Lung (tissue), 12 donors: ENCODE measurements around the gene MYD88. TPM values are rescaled to one million over a fixed set of nuclear protein-coding genes. Genes with fewer than 3 reads are reported as not detected.

Source experiments
- ATAC-seq: fragments of 200-7000 bp; cut with Tn5 transposase; one replicate; pipeline ENCODE4 v1.9.1; 2020; ENCODE audit warnings: moderate number of reproducible peaks; ENCODE audit not compliant: insufficient read depth, low FRiP score
- DNase-seq, 3 donors: peaks; one replicate each; pipeline ENCODE4 v3.0.0-alpha.2; 2013 to 2017
- H3K27ac ChIP-seq, 2 donors: one replicate each; pipeline ENCODE4 v1.5.1; 2013; ENCODE audit warnings: mild to moderate bottlenecking in 2 of 2, moderate library complexity in 2 of 2, control low read depth in 1 of 2, inconsistent platforms in 1 of 2, low read depth in 1 of 2, low read length in 1 of 2
- H3K27me3 ChIP-seq, 3 donors: one replicate each; pipeline ENCODE4 v1.5.1; 2013; ENCODE audit warnings: low read length in 2 of 3; ENCODE audit not compliant: control insufficient read depth in 3 of 3, insufficient read depth in 3 of 3
- H3K36me3 ChIP-seq, 4 donors: one replicate each; pipeline ENCODE4 v1.5.1; 2013; ENCODE audit warnings: low read length in 4 of 4, mild to moderate bottlenecking in 1 of 4, moderate library complexity in 1 of 4; ENCODE audit not compliant: control insufficient read depth in 4 of 4, insufficient read depth in 4 of 4
- H3K4me1 ChIP-seq, 5 donors: one replicate each; pipeline ENCODE4 v1.5.1; 2013; ENCODE audit warnings: low read length in 5 of 5, mild to moderate bottlenecking in 2 of 5, moderate library complexity in 1 of 5; ENCODE audit not compliant: control insufficient read depth in 5 of 5, insufficient read depth in 5 of 5
- H3K4me3 ChIP-seq: one replicate; pipeline ENCODE4 v1.5.1; 2013; ENCODE audit warnings: mild to moderate bottlenecking, control low read depth, moderate library complexity
- H3K9ac ChIP-seq, 2 donors: one replicate each; pipeline ENCODE4 v1.5.1; 2013; ENCODE audit warnings: low read length in 2 of 2, control low read depth in 1 of 2; ENCODE audit not compliant: insufficient read depth in 1 of 2
- H3K9me3 ChIP-seq, 4 donors: one replicate each; pipeline ENCODE4 v1.5.1; 2013; ENCODE audit warnings: low read length in 3 of 4, mild to moderate bottlenecking in 1 of 4, moderate library complexity in 1 of 4; ENCODE audit not compliant: control insufficient read depth in 4 of 4, insufficient read depth in 3 of 4
- CTCF ChIP-seq: IDR thresholded peaks from 2 replicates; pipeline ENCODE4 v1.5.1; 2012; ENCODE audit warnings: mild to moderate bottlenecking; ENCODE audit errors: control extremely low read depth, extremely low read depth
- WGBS, 2 donors: extraction: QIAGEN DNeasy Blood & Tissue Kit; methylation state at CpG; one replicate each; pipeline ENCODE4 v1.1.7; 2013; 5-methylcytosine and 5-hydroxymethylcytosine counted together
- polyA plus RNA-seq, 2 donors: library from polyadenylated mRNA; stranded (reverse); fragments of 200-250 nt; gene quantifications; one replicate each; pipeline ENCODE4 v1.2.1, GENCODE V29; 2013
- total RNA-seq, 2 donors: library from RNA; depleted of rRNA in 1 of 2; stranded (reverse); fragments of >200 nt in 1 of 2; gene quantifications; one replicate each; pipeline ENCODE4 v1.2.1, GENCODE V29; 2014 to 2021
- donor health status: control.
- donor health status: control.
- donor health status: Bipolar disorder and iron deficiency.
- donor health status: healthy.
- donor health status: DM: yes; HTN: yes; CAD: no.

Gene MYD88
- total and polyA plus RNA-seq, 4 donors = 32.5 to 145 (median 60.3) TPM

GRCh38 chr3:38111201-38111600, 27.3 kb upstream of the MYD88 start:
- Histone ChIP-seq H3K4me3 (no peak overlapping the region), H3K27ac (no peak overlapping the region), H3K9ac (no peak overlapping the region), H3K9me3 (no peaks in the 10 kb centered on the region), H3K4me1 (peaks cover 0 to 1% (median 0%) of the 10 kb centered on the region in 5 donors), H3K36me3 (no peaks in the 10 kb centered on the region), H3K27me3 (no peaks in the 10 kb centered on the region)
- DNase-seq = no peak
- no peak for ATAC-seq
- WGBS, 2 donors = 96 to 99% methylated on average over 4 of the region's 4 CpGs
- TF ChIP-seq CTCF = no peak

- H3K36me3 ChIP-seq = no peaks in the 10 kb centered on the region
Observed at GRCh38 chr3:38111696-38112377, 26.6 kb upstream of the MYD88 start.

GRCh38 chr3:38112378-38112761, 26.1 kb upstream of the MYD88 start:
- no peak for TF ChIP-seq CTCF
- Histone ChIP-seq H3K4me3 (no peak overlapping the region), H3K27me3 (no peaks in the 10 kb centered on the region), H3K9me3 (no peaks in the 10 kb centered on the region), H3K27ac (no peak overlapping the region), H3K4me1 (peaks cover 0 to 1% (median 0%) of the 10 kb centered on the region in 5 donors), H3K36me3 (no peaks in the 10 kb centered on the region), H3K9ac (no peak overlapping the region)
- ATAC-seq = no peak
- no peak for DNase-seq
- WGBS, 2 donors = 92% methylated on average over 7 of the region's 7 CpGs

More at GRCh38 chr3:38111696-38112377, 26.6 kb upstream of the MYD88 start:
- Histone ChIP-seq H3K9me3 (no peaks in the 10 kb centered on the region), H3K4me1 (peaks cover 0 to 1% (median 0%) of the 10 kb centered on the region in 5 donors), H3K27me3 (no peaks in the 10 kb centered on the region), H3K4me3 (no peak overlapping the region), H3K27ac (no peak overlapping the region), H3K9ac (no peak overlapping the region)
- ATAC-seq (no peak), DNase-seq (no peak)
- WGBS, 2 donors = 86 to 87% methylated on average over 16 of the region's 16 CpGs
- no peak for TF ChIP-seq CTCF
